PFSK-1 (cell line): ENCODE measurements around the gene PRPF8.

ENCODE experiments used
- FOXP2 ChIP-seq: optimal IDR thresholded peaks from 2 replicates; pipeline ENCODE3; 2011; ENCODE audit warnings: borderline replicate concordance, control low read depth, inconsistent platforms; ENCODE audit not compliant: insufficient read depth; ENCODE audit errors: extremely low read length, extremely low read depth
- POLR2AphosphoS5 ChIP-seq: IDR thresholded peaks from 2 replicates; pipeline ENCODE4 v1.6.1; 2012; ENCODE audit warnings: low read depth, mild to moderate bottlenecking, control low read depth, low read length, moderate library complexity
- REST ChIP-seq, 2 experiments: IDR thresholded peaks; 2 replicates each; pipeline versions ENCODE4 v1.6.1 to v1.8.0; 2011 to 2012; ENCODE audit warnings: low read depth in 2 of 2, low read length in 2 of 2, control low read depth in 1 of 2, inconsistent platforms in 1 of 2, mild to moderate bottlenecking in 1 of 2, moderate library complexity in 1 of 2; ENCODE audit not compliant: insufficient read depth in 1 of 2
- SIN3A ChIP-seq: IDR thresholded peaks from 2 replicates; pipeline ENCODE4 v1.6.1; 2012; ENCODE audit warnings: mild to moderate bottlenecking, low read length, moderate library complexity, borderline replicate concordance; ENCODE audit not compliant: insufficient read depth
- TAF1 ChIP-seq: IDR thresholded peaks from 2 replicates; pipeline ENCODE4 v1.6.1; 2012; ENCODE audit warnings: low read length, control low read depth, borderline replicate concordance; ENCODE audit not compliant: insufficient read depth

The PRPF8 gene

GRCh38 chr17:1635675-1636465 lies 48.8 kb downstream of the PRPF8 start:
- no peak for TF ChIP-seq SIN3A
- TF ChIP-seq REST (IDR thresholded peaks at IDR 0.05; ENCODE audit: insufficient read depth in 1 of 2, low read depth in 2 of 2, low read length in 2 of 2) = no peak
- no peak for TF ChIP-seq FOXP2
- no peak for TF ChIP-seq POLR2AphosphoS5
- no peak for TF ChIP-seq TAF1

GRCh38 chr17:1634841-1635650 lies 49.6 kb downstream of the PRPF8 start:
- TF ChIP-seq FOXP2 (no peak), POLR2AphosphoS5 (no peak), REST (IDR thresholded peaks at IDR 0.05; ENCODE audit: insufficient read depth in 1 of 2, low read depth in 2 of 2, low read length in 2 of 2) (no peak), TAF1 (no peak), SIN3A (no peak)

GRCh38 chr17:1630662-1631061 lies 54.0 kb downstream of the PRPF8 start:
- no peak for TF ChIP-seq POLR2AphosphoS5
- no peak for TF ChIP-seq TAF1
- no peak for TF ChIP-seq SIN3A
- no peak for TF ChIP-seq FOXP2
- TF ChIP-seq REST (IDR thresholded peaks at IDR 0.05; ENCODE audit: insufficient read depth in 1 of 2, low read depth in 2 of 2, low read length in 2 of 2) = no peak

GRCh38 chr17:1629504-1630310 lies 55.0 kb downstream of the PRPF8 start:
- no peak for TF ChIP-seq REST (IDR thresholded peaks at IDR 0.05; ENCODE audit: insufficient read depth in 1 of 2, low read depth in 2 of 2, low read length in 2 of 2)
- TF ChIP-seq POLR2AphosphoS5 = no peak
- TF ChIP-seq SIN3A = no peak
- no peak for TF ChIP-seq TAF1
- no peak for TF ChIP-seq FOXP2
